GM21786 (cell line): ENCODE measurements around the gene RGMA.

Experiments used
- ATAC-seq: cut with Tn5 transposase; IDR thresholded peaks from one replicate; pipeline ENCODE4 v1.9.1; 2021; ENCODE audit not compliant: unreplicated experiment

RGMA gene, protein sequence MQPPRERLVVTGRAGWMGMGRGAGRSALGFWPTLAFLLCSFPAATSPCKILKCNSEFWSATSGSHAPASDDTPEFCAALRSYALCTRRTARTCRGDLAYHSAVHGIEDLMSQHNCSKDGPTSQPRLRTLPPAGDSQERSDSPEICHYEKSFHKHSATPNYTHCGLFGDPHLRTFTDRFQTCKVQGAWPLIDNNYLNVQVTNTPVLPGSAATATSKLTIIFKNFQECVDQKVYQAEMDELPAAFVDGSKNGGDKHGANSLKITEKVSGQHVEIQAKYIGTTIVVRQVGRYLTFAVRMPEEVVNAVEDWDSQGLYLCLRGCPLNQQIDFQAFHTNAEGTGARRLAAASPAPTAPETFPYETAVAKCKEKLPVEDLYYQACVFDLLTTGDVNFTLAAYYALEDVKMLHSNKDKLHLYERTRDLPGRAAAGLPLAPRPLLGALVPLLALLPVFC

DNA sequence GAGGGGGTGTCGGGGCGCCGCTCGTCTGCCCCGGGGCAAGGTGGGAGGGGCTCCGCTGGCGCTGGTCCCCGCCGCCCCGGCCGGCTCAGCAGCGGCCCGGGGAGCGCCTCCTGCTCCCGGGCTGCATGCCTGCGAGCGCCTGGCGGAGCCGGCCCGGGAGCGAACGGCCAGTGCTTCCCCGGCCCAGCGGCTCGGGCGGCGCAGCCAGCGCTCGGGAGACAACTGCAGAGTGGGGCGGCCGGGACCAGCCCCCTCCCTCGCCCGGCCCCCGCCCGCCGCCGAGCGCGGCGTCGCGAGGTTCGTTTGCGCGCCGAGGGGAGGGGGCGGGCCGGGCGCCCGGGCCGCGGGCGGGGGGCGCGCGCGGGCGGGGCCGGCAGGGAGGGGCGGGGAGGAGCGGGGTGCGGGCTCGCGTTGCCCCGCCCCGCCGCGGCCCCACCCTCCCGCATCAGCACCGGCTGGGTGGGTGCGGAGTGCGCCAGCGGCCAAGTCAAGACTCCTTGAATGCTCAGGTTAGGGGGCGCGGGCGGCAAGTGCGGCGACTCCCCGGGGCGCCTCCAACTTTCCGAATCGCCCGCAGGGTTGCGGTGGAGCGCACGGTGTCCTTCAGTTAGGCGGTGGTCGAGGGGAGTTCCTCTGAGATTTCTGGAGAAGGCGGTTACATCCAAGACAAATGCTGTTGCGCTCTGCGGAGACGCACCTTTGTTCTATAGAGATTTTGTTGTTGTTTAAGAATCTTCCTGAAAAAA, at the start of gene RGMA:
Gene RGMA (minus strand): TSS at position 231 of the 746 bp plus-strand sequence. CDS start 279 bp downstream, outside the sequence.
- no peak for ATAC-seq

DNA sequence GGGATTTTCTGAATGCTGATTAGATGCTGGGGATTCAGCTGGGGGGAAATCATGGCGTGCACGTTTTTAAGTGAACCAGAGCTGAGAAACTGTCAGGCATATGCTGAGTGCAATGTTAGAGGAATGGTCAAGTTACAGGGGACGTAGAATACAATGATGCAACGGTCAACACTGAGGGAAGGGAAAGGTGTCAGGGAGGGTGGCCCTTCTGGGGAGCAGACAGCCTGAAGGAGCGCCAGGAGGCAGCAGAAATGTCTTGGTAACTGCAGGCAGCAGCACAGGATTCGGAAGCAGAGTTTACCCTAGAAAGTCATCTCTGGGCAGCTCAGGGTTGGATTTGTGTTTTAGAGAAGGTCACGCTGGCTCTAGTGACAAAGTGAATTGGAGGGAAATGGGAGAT, 47.6 kb upstream of the RGMA start:
- ATAC-seq = no peak

- ATAC-seq = no peak
Observed at GRCh38 chr15:93135997-93136397, 47.0 kb upstream of the RGMA start.

- no peak for ATAC-seq
Observed at GRCh38 chr15:93135459-93135858, 46.4 kb upstream of the RGMA start.

- ATAC-seq = no peak
Observed at GRCh38 chr15:93131485-93132095, 42.6 kb upstream of the RGMA start.

DNA sequence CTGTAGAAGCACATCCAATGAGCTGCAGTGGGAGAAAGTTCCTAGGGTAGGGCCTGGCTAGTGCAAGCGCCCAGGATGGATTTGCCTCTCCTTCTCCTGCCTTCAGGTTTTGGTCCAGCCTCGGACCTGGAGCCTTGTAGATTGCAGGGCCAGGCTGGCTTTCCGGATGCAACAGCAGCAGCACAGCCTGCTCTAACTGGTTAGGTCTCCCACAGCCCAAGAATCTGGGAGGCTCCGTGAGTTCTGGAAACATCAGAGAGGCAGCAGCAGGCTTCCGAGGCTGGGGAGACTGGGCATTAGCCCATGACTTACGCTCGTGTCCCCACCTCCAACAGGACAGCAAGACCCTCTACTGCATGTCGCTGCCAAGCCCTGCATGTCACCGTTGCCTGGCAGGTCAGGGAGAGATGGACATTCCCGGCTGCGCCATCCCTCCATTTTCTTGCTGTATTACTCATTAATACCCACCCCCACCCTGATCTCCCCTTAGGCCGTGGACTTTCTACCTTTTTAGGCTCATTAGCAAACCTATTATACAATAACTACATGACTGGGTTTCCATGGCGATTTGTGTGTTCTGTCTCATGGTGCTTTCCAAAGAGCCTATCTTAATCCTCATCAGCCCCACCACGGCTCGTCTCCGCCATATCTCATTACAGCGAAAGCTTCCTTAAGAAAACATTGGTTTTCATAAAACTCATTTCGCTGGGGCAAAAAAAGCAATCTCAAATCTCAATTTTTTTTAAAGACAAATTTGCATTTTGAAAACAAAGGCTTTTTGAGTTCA, 40.9 kb upstream of the RGMA start:
- ATAC-seq = no peak

- no peak for ATAC-seq
Observed at GRCh38 chr15:93127286-93127685, 38.3 kb upstream of the RGMA start.

- ATAC-seq = no peak
Observed at GRCh38 chr15:93126599-93126998, 37.6 kb upstream of the RGMA start.

GRCh38 chr15:93126148-93126547, 37.1 kb upstream of the RGMA start:
- no peak for ATAC-seq

GRCh38 chr15:93124126-93124525, 35.1 kb upstream of the RGMA start:
- no peak for ATAC-seq

- ATAC-seq = no peak
Observed at GRCh38 chr15:93121973-93122910, 33.2 kb upstream of the RGMA start.

GRCh38 chr15:93121107-93121506, 32.1 kb upstream of the RGMA start:
- ATAC-seq = no peak

DNA sequence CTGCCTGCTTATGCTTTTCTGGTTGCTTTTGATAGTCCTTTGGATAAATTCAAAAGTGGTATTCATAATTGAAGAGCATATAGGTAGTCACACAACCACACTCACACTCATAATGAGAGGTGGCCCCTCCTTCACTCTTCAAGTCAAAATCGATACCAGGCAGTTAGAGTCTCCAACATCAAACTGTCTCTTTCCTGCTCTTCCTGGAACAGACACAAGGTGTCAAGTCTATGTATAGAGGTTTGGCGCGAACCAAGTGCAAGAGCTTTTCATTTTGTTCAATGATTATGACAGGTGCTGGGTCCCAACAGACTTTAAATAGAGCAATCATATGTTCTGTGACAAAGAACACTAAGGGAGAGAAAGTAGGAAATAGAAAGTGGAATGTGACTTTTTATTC, 29.9 kb upstream of the RGMA start:
- ATAC-seq = no peak

DNA sequence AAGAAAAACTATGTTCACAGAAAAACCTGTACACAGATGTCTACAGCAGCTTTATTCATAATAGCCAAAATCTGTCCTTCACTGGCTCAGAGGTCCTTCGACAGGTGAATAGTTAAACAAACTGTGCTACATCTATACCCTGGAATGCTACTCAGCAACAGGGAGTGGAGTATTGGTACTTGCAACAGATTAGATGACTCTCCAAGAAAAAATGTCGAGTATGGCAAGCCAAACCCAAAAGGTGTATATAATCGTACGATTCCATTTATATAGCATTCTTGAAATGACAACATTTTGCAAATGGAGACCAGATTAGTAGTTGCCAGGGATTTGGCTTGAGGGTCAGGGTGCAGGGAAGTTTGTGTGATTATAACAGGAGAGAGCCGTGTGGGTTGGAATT, 22.4 kb upstream of the RGMA start:
- no peak for ATAC-seq

DNA sequence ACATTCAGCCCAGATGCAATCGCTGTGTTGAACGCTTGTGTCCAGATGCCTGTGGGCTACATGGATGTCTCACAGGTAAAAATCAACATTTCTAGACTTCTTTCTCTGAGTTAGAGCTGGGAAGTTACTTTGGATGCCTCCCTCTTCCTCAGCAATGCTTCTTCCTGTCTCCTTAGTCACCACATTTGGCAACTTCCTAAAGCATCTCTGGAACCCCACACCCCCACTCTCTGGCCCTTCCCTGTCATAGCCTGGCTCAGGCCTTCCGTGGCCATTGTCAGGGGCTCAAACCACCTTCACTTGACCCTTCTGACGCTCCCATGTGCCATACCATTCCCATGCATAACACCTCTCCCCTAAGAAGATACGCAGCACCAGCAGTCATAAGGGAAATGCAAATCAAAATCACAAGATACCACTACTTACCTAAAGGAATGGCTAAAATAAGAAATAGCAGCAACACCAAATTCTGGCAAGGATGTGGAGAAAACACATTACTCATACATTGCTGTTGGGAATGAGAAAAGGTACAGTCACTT, 21.6 kb upstream of the RGMA start:
- no peak for ATAC-seq

GRCh38 chr15:93109336-93110102, 20.5 kb upstream of the RGMA start:
- ATAC-seq = no peak

DNA sequence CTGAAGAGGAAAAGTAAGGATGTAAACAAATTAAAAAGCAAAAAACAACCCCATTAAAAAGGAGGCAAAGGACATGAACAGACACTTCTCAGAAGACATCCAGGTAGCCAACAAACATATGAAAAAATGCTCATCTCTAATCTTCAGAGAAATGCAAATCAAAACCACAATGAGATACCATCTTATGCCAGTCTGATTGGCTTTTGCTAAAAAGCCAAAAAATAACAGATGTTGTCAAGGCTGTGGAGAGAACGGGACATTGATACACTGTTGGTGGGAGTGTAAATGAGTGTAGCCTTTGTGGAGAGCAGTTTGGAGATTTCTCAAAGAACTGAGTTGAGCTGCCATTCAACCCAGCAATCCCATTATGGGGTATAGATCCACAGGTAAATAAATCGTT, 18.6 kb upstream of the RGMA start:
- ATAC-seq = no peak

DNA sequence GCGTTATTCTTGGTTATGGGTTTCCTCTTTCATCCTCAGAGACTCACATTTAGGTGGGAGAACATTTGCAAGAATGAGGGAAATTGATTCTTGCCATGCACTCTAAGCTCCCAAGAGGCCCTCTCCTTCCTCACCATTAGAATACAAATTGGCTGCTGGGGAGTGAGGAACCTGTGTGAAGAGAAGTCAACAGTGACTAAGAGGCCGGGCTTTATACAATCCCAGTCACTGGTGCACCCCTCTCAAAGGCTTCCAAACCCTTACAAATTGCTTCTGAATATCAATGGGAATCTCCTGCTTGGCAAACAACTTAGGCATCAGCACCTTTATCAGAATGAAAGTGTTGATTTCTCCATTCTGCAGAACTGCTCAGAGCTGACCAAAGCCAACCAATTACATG, 16.5 kb upstream of the RGMA start:
- no peak for ATAC-seq

GRCh38 chr15:93103823-93104222, 14.8 kb upstream of the RGMA start:
- ATAC-seq = no peak
